HG02973 (cell line): Measurements from ENCODE around the gene KIFC3.
"Not testable (repeated sequence)": the region's sequence is repeated elsewhere in the genome, so short reads cannot be mapped to it uniquely, and the experiment has no call there.

Experiments used
- ATAC-seq: cut with Tn5 transposase; IDR thresholded peaks from one replicate; pipeline ENCODE4 v1.9.1; 2021; ENCODE audit warnings: moderate library complexity; ENCODE audit not compliant: unreplicated experiment

Gene KIFC3

DNA sequence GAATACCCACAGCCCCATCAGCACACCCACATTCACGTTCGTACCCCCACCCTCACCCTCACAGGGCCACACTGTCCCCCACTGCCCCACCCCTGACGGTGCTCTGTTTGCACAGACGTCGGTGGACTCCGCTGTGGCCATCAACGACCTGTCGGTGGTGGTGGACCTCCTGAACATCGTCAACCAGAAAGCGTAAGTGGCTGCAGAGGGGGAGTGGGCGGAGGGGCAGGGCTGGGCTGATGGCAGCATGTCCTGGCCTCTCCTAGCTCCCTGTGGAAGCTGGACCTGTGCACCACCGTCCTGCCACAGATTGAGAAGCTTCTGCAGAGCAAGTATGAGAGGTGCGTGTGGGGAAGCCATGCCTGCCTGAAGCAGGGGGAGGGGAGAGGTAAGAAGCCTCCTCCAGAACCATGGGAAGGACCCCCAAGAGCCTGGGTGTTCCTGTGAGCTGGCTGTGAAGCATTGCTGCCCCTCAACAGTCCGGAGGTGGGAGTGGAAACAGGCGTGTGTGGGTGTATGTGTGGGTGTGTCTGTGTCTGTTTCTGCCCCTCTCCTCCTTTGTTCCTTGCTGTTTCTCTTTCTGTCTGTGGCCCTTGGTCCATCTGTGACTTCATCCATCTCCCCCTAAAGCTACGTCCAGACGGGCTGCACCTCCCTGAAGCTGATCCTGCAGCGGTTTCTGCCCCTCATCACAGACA, 46.4 kb downstream of the KIFC3 start:
- ATAC-seq: no peak

DNA sequence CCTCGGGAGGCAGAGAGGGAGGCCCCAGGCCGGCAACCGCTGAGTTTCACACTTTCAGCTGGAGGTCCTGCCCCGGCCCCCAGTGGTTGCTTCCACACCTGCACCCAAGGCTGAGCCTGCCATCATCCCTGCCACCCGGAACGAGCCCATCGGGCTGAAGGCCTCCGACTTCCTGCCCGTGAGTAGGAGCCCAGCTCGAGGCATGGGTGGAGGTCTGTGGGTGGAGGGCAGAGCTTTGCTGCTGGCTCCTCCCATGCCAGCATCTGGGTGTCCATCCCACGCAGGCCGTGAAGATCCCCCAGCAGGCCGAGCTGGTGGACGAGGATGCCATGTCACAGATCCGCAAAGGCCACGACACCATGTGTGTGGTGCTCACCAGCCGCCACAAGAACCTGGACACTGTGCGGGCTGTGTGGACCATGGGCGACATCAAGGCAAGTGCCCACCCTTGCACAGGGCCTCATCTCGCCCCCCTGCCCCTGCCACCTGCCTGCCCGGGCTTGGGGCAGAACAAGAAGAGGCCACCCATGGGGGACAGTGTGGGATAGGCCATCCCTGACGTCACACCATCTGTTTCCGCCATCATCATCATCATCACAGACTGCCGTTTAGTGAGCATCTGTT, 47.1 kb downstream of the KIFC3 start:
- ATAC-seq: no peak

- ATAC-seq: no peak
These were observed 47.8 kb downstream of the KIFC3 start for GRCh38 chr16:57754354-57755060.

- ATAC-seq: no peak
These were observed 48.6 kb downstream of the KIFC3 start for GRCh38 chr16:57753448-57754353.

GRCh38 chr16:57752581-57753447, 49.5 kb downstream of the KIFC3 start:
- ATAC-seq: no peak

- ATAC-seq: no peak
These were observed 50.1 kb downstream of the KIFC3 start for GRCh38 chr16:57752203-57752580.

DNA sequence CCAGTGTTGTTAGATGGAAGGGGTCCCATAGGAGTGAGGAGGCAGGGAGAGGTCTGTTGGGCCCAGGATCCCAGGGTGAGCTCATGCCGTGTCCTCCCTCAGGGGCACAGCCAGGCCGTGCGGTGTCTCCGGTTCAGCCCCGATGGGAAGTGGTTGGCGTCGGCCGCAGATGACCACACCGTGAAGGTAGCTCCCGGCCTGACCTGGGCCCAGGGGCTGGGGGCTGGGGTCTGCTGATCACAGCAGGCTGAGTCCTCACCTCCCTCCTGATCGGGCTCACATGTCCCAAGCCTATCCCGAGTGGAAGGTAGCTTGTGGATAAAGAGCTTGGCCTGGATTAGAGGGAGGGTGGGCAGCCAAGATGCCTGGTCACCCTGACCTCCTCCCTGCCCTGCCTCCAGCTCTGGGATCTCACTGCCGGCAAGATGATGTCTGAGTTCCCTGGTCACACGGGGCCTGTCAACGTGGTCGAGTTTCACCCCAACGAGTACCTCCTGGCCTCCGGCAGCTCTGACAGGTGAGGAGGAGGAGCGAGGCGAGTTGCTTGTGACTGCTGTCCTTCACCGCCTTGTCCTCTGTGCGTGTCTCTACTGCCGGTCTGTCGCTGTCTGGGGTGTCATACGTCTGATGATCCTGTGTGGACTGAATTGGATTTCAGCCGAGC, 50.6 kb downstream of the KIFC3 start:
- no peak for ATAC-seq

- ATAC-seq: no peak
These were observed 51.3 kb downstream of the KIFC3 start for GRCh38 chr16:57750796-57751538.

GRCh38 chr16:57749856-57750452, 52.3 kb downstream of the KIFC3 start:
- ATAC-seq: no peak

DNA sequence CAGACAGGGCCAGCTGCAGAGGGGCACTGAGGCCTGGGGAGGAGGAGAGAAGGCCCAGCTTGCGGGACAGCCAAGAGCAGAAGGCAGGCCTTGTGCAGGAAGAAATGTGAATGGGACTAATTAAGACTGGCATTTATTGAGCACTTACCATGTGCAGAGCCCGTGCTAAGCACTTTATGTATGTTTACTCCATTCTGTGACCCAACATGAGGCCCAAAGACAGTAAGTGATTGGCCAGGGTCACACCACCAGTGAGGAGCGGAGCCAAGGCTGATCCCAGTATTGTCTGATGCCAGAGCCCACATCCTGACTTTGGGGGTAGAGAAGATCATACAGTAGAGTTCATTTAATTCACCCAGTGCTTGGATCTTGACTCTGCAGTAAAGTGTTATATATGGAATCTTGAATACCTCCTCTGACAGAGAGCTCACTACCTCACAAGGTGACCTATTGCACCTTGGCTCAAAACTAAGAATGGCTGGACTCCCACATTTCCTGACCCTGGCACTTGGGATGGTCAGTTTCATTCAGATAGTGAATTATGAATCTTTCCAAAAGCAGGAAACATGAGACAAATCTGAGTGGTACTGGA, 53.1 kb downstream of the KIFC3 start:
- ATAC-seq: no peak

- ATAC-seq: no peak
These were observed 53.7 kb downstream of the KIFC3 start for GRCh38 chr16:57748596-57748995.

GRCh38 chr16:57747996-57748395, 54.3 kb downstream of the KIFC3 start:
- ATAC-seq: no peak

GRCh38 chr16:57747496-57747895, 54.8 kb downstream of the KIFC3 start:
- no peak for ATAC-seq

- no peak for ATAC-seq
These were observed 55.2 kb downstream of the KIFC3 start for GRCh38 chr16:57747091-57747490.

DNA sequence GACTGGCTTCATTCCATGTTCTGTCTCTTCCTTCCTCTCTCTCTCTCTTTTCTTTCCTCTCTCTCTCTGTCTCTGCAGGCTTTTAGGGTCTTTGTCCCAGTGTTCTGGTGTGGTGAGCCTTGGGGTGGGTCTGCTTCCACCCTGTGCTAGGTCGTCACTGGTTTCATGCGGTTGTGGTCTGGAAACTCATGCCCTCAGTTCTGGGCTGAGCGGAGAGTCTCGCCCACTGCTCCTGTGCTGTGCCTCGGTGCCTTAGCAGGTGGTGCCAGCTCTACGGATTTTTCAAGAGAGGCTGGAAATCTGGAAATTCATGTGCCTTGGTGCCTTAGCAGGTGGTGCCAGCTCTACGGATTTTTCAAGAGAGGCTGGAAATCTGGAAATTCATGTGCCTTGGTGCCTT, 56.0 kb downstream of the KIFC3 start:
- not testable (repeated sequence) for ATAC-seq

DNA sequence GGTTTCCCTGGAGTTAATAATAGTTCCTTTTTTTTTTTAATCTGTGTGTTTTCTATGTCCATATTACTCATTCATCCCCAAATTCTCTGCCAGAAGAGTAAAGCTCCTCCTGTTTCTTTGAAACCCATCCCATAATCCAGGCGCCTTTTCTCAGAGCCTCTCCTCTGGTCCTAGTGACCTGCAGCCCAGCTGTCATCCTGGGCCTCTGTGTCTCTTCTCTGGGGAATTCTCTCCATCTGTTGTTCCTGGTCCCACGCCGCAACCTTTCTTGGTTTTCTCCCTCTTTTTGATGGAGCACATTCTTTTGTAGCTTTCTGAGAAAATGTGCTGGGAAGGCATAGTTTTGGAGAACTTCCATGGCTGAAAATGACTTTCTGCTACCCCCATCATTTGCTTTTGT, 56.5 kb downstream of the KIFC3 start:
- no peak for ATAC-seq

DNA sequence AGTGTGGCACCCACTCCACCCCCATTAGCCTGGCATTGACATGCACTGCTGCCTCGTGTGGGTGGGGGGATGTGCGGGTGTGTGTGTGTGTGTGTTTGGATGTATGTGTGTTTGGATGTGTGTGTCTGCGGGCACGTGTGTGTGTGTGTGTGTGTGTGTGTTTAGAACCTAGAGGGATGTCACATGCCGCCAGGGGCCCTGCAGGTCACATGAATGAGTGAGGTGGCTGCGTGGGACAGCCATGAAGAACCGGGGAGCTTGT, 57.7 kb downstream of the KIFC3 start:
- ATAC-seq: no peak

DNA sequence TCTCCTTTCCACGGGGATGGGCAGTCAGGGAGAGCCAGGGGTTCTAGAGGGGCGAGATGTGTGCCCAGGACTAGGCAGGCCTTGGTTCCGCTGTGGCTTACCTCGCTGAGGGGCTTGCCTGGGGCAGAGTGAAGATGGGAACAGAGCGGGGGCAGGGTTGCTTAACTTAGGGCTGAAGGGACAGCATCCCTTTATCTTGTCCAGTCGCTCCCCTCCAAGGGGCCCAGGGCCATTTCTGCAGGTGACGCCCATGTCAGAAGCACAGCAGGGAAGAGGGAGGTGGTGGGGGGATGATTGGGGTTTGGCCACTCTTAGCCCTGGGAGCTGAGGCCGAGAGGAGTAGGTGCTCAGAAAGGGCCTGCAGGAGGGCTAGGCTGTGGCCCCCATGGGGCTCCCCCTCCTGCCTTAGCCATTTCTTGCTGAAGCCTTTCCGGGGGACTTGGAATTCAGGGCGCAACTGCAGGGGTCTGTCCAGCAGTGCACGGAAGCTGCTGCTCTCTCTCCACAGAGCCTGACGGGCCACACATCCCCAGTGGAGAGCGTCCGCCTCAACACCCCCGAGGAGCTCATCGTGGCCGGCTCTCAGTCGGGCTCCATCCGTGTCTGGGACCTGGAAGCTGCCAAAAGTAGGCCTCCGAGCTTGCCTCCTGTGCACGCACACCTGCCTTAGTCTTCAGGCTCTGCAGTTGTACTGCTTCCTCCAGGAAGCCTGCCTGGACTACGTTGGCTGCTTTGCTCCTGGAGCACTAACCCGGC, 58.2 kb downstream of the KIFC3 start:
- ATAC-seq: no peak
